Esophagus muscularis mucosa (tissue), 3 donors: ENCODE results near the gene BAHCC1.

Source experiments
- CTCF ChIP-seq, 3 experiments: fragments of 200-600 bp in 2 of 3; fragments of 450-650 bp in 1 of 3; sonication (generic) in 2 of 3; IDR thresholded peaks; one replicate each; pipeline ENCODE4 v1.5.1; 2017 to 2019; ENCODE audit warnings: antibody characterized with exemption in 3 of 3, mild to moderate bottlenecking in 2 of 3, moderate library complexity in 1 of 3
- POLR2A ChIP-seq: fragments of 450-650 bp; IDR thresholded peaks from one replicate; pipeline ENCODE4 v1.6.1; 2017; ENCODE audit warnings: antibody characterized with exemption, moderate library complexity, mild to moderate bottlenecking, low read depth

- no peak for TF ChIP-seq CTCF (IDR thresholded peaks at IDR 0.05)
- TF ChIP-seq POLR2A, result no peak
These were observed 60.1 kb downstream of the BAHCC1 start for GRCh38 chr17:81455387-81455786.
